Heart right ventricle (tissue), 12 donors: Measurements from ENCODE around the gene SALL4. TPM values are rescaled to one million over a fixed set of nuclear protein-coding genes. Genes with fewer than 3 reads are reported as not detected.

Source experiments
- polyA plus RNA-seq, 2 donors: library from polyadenylated mRNA; stranded (reverse); fragments of 200-250 nt; gene quantifications; one replicate each; pipeline ENCODE4 v1.2.3, GENCODE V29; 2013
- total RNA-seq, 10 donors: library from RNA; stranded (reverse); fragmentation: NEBNext Ultra II Directional in 3 of 10; extraction: Animal tissue kit (Norgen Biotek cat#: 25700) in 3 of 10; gene quantifications; one replicate each; pipeline versions ENCODE4 v1.2.1 to v1.2.4, GENCODE V29; 2021 to 2023
- donor health status: ischemic (EF 13 %, LVEDD 7.1; RV severe dilation, severe dysfunction).
- donor health status: healthy with polysubstance abuse.
- donor health status: DM: no; HTN: yes; CAD: no.
- donor health status: DM: no; HTN: no; CAD: no.
- donor health status: ischemic (EF 25% LVEDD 6.9; RV normal size, moderate dysfunction).
- donor health status: ischemic (EF 25% LVEDD 5.7; RV mildly dilated, moderate dysfunction).
- donor health status: healthy.
- donor health status: nonischemic (EF 11% LVEDD 7.7; RV severe dilation, severe dysfunction).
- donor health status: DM: yes; HTN: yes; CAD: no.
- donor health status: PGD.
- donor health status: ischemic (EF 29% LVEDD 5.4; RV normal size, mild dysfunction).
- donor health status: nonischemic (EF 23%, LVEDD 6.1; RV moderate dilation, normal function).

Gene SALL4
- total and polyA plus RNA-seq, 12 donors: 0.01 to 0.22 (median 0.06) TPM; not detected in 6

Other genes with a start within 250 kb of the SALL4 start
- 10 to 100 TPM; 16.5 to 32.1 (median 27.0) TPM for gene ATP9A, start 34.1 kb downstream of the SALL4 start, total RNA-seq
- gene ATP9A, start 34.1 kb downstream of the SALL4 start, polyA plus RNA-seq: 1 to 10 TPM; 3.4 to 3.9 TPM